PC-3 (cell line): ENCODE measurements around the gene NRXN2. TPM values are rescaled to one million over a fixed set of nuclear protein-coding genes. Genes with fewer than 3 reads are reported as not detected.

ENCODE experiments used
- ATAC-seq: fragments of 200-7000 bp; cut with Tn5 transposase; 2 replicates; pipeline ENCODE4 v1.9.1; 2020; ENCODE audit warnings: mild to moderate bottlenecking, moderate library complexity
- BruUV-seq: library from RNA; stranded (reverse); fragments of 400-500 nt; replicated peaks from 2 replicates; lab custom pipeline; 2021; lab: Mats Ljungman, UMichigan
- CTCF ChIA-PET: fragments of 300-600 bp; sonication (Branson Sonifier 250); formaldehyde crosslinking; loops from one replicate; lab custom pipeline; 2022; ENCODE audit warnings: antibody characterized with exemption; lab: Charles Lee
- POLR2A ChIA-PET: fragments of 300-600 bp; sonication (Branson Sonifier 250); formaldehyde crosslinking; loops from one replicate; lab custom pipeline; 2022; ENCODE audit warnings: antibody characterized with exemption; ENCODE audit not compliant: unreplicated experiment; lab: Charles Lee
- DNase-seq: peaks from one replicate; pipeline ENCODE4 v3.0.0-alpha.2; 2015
- H2AFZ ChIP-seq: fragments of 300-600 bp; sonication (generic); 2 replicates; pipeline ENCODE4 v1.6.0; 2016; ENCODE audit warnings: antibody characterized with exemption, low read length
- H3F3A ChIP-seq: fragments of 300-600 bp; sonication (generic); one replicate; pipeline ENCODE4 v1.6.0; 2017; ENCODE audit warnings: antibody characterized with exemption, low read length, control low read depth, mild to moderate bottlenecking; ENCODE audit not compliant: unreplicated experiment
- H3K27ac ChIP-seq: fragments of 300-600 bp; sonication (generic); 2 replicates; pipeline ENCODE4 v1.5.1; 2016; ENCODE audit warnings: mild to moderate bottlenecking, low read length
- H3K27me3 ChIP-seq: fragments of 300-600 bp; sonication (generic); 2 replicates; pipeline ENCODE4 v1.6.1; 2016; ENCODE audit warnings: low read length, mixed read lengths
- H3K36me3 ChIP-seq: fragments of 300-600 bp; sonication (generic); 2 replicates; pipeline ENCODE4 v1.6.1; 2016; ENCODE audit warnings: low read depth, mixed run types, low read length, mixed read lengths
- H3K4me1 ChIP-seq: fragments of 300-600 bp; sonication (generic); 2 replicates; pipeline ENCODE4 v1.5.1; 2016; ENCODE audit warnings: low read length; ENCODE audit not compliant: insufficient read depth
- H3K4me2 ChIP-seq: fragments of 300-600 bp; sonication (generic); 2 replicates; pipeline ENCODE4 v1.6.0; 2016; ENCODE audit warnings: low read length
- H3K4me3 ChIP-seq: fragments of 300-600 bp; sonication (generic); 2 replicates; pipeline ENCODE4 v1.5.1; 2016; ENCODE audit warnings: mild to moderate bottlenecking, low read length, mixed read lengths
- H3K79me2 ChIP-seq: fragments of 300-600 bp; sonication (generic); 2 replicates; pipeline ENCODE4 v1.6.1; 2017; ENCODE audit warnings: low read length, mixed read lengths
- H3K9ac ChIP-seq: fragments of 300-600 bp; sonication (generic); 2 replicates; pipeline ENCODE4 v1.6.0; 2016; ENCODE audit warnings: mild to moderate bottlenecking, low read length
- H3K9me2 ChIP-seq: fragments of 300-600 bp; sonication (generic); replicated peaks from 2 replicates; pipeline ENCODE4 v1.6.1; 2016; ENCODE audit warnings: mixed run types, low read length, mixed read lengths
- H3K9me3 ChIP-seq: fragments of 300-600 bp; sonication (generic); 2 replicates; pipeline ENCODE4 v1.6.1; 2016; ENCODE audit warnings: low read length, mixed read lengths
- H4K20me1 ChIP-seq: fragments of 300-600 bp; sonication (generic); 2 replicates; pipeline ENCODE4 v1.6.1; 2016; ENCODE audit warnings: low read length, mixed read lengths
- CTCF ChIP-seq: fragments of 300-600 bp; sonication (generic); conservative IDR thresholded peaks from 2 replicates; pipeline ENCODE4 v1.5.1; 2017; ENCODE audit warnings: antibody characterized with exemption, low read depth, mild to moderate bottlenecking, low read length
- EZH2 ChIP-seq: fragments of 300-600 bp; sonication (generic); IDR thresholded peaks from one replicate; pipeline ENCODE4 v1.6.1; 2017; ENCODE audit warnings: antibody characterized with exemption, mild to moderate bottlenecking, low read length; ENCODE audit not compliant: unreplicated experiment
- EZH2phosphoT487 ChIP-seq: fragments of 300-600 bp; sonication (generic); IDR thresholded peaks from 2 replicates; pipeline ENCODE4 v1.6.1; 2018; ENCODE audit warnings: mild to moderate bottlenecking, antibody characterized with exemption, low read length, borderline replicate concordance
- intact Hi-C: fragments of 100-400 bp; cut with micrococcal nuclease; formaldehyde crosslinking; loops from 2 replicates; pipeline ENCODE4 v1.9.0; 2023
- total RNA-seq: library from RNA; depleted of rRNA; stranded (reverse); fragments of >200 nt; gene quantifications from 2 replicates; pipeline ENCODE4 v1.2.3, GENCODE V29; 2014

NRXN2 gene
- total RNA-seq, 1 experiment from 2014 or later: not detected

GRCh38 chr11:64663656-64664055 lies 59.3 kb downstream of the NRXN2 start:
- H3K4me3 ChIP-seq: no peak overlapping the region
- no peaks in the 10 kb centered on the region for H3F3A ChIP-seq
- DNase-seq: no peak
- H3K4me1 ChIP-seq: peaks cover 16% of the 10 kb centered on the region
- no peaks in the 10 kb centered on the region for H4K20me1 ChIP-seq
- H2AFZ ChIP-seq: no peak overlapping the region
- no peak overlapping the region for H3K9ac ChIP-seq
- H3K9me3 ChIP-seq: no peaks in the 10 kb centered on the region
- H3K4me2 ChIP-seq: no peak overlapping the region
- TF ChIP-seq CTCF (no peak), EZH2 (no peak), EZH2phosphoT487 (no peak)
- H3K27me3 ChIP-seq: peaks cover 4% of the 10 kb centered on the region; the same call in 1 of the 2 replicates
- no peaks in the 10 kb centered on the region for H3K9me2 ChIP-seq
- no peak overlapping the region for H3K27ac ChIP-seq
- no peaks in the 10 kb centered on the region for H3K79me2 ChIP-seq
- BruUV-seq: no TSS peak
- ATAC-seq: no peak
- H3K36me3 ChIP-seq: no peaks in the 10 kb centered on the region
- ChIA-PET CTCF (no interaction called here), POLR2A (no interaction called here)
- intact Hi-C loops: no loop called here

- Histone ChIP-seq H3K4me1 (peaks cover 16% of the 10 kb centered on the region), H3K79me2 (no peaks in the 10 kb centered on the region), H3K27ac (no peak overlapping the region), H3K9ac (no peak overlapping the region), H3K9me3 (no peaks in the 10 kb centered on the region), H3F3A (no peaks in the 10 kb centered on the region), H2AFZ (no peak overlapping the region), H3K36me3 (no peaks in the 10 kb centered on the region), H3K27me3 (no peaks in the 10 kb centered on the region), H3K4me2 (no peak overlapping the region), H3K4me3 (no peak overlapping the region), H3K9me2 (no peaks in the 10 kb centered on the region), H4K20me1 (no peaks in the 10 kb centered on the region)
- CTCF ChIA-PET: no interaction called here
- intact Hi-C loops: no loop called here
- no TSS peak for BruUV-seq
- ATAC-seq (no peak), DNase-seq (no peak)
- TF ChIP-seq EZH2phosphoT487: no peak
- no peak for TF ChIP-seq EZH2
- POLR2A ChIA-PET: no interaction called here
Measured at GRCh38 chr11:64661614-64662013, 61.4 kb downstream of the NRXN2 start.

- no peaks in the 10 kb centered on the region for H3K9me3 ChIP-seq
- intact Hi-C loops: no loop called here
- DNase-seq (no peak), ATAC-seq (no peak)
- no peaks in the 10 kb centered on the region for H3K36me3 ChIP-seq
- H3K9ac ChIP-seq: no peak overlapping the region
- H3K4me2 ChIP-seq: no peak overlapping the region
- H3K27me3 ChIP-seq: no peaks in the 10 kb centered on the region
- ChIA-PET CTCF (no interaction called here), POLR2A (no interaction called here)
- H3F3A ChIP-seq: no peaks in the 10 kb centered on the region
- H4K20me1 ChIP-seq: no peaks in the 10 kb centered on the region
- H3K4me1 ChIP-seq: peaks cover 16% of the 10 kb centered on the region
- no peaks in the 10 kb centered on the region for H3K9me2 ChIP-seq
- no TSS peak for BruUV-seq
- no peaks in the 10 kb centered on the region for H3K79me2 ChIP-seq
- H2AFZ ChIP-seq: no peak overlapping the region
- no peak overlapping the region for H3K27ac ChIP-seq
- TF ChIP-seq EZH2 (no peak), CTCF (no peak), EZH2phosphoT487 (no peak)
- no peak overlapping the region for H3K4me3 ChIP-seq
Measured at GRCh38 chr11:64661146-64661545, 61.9 kb downstream of the NRXN2 start.
